ENCODE measurements around the gene NPHS1. TPM values are rescaled to one million over a fixed set of nuclear protein-coding genes. Genes with fewer than 3 reads are reported as not detected.
A peak's percentile ranks its signal among the peaks of the same experiment; 100 is the strongest.

NPHS1 gene
- total RNA-seq, 1 donor from 2014 or later = not detected

DNA sequence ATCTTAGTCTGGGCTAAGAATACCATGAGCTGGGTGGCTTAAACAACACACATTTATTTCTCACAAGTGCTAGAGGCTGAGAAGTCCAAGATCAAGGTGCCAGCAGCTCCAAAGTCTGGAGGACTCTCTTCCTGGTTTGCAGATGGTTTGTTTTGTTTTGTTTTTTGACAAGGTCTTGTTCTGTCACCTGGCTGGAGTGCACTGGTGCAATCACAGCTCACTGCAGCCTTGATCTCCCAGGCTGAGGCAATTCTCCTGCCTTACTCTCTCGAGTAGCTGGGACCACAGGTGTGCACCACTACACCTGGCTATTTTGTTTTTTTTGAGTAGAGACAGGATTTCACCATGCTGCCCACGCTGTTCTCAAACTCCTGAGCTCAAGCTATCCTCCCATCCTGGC is 31.6 kb upstream of the NPHS1 start:
- Histone ChIP-seq H3K36me3 (peaks cover 14% of the 10 kb centered on the region), H3K27ac (no peak overlapping the region), H3K4me3 (no peak overlapping the region), H3K4me1 (no peaks in the 10 kb centered on the region), H3K9me3 (no peaks in the 10 kb centered on the region), H3K27me3 (peaks cover 3% of the 10 kb centered on the region)
- no peak for ATAC-seq
- TF ChIP-seq, protein P1, sequence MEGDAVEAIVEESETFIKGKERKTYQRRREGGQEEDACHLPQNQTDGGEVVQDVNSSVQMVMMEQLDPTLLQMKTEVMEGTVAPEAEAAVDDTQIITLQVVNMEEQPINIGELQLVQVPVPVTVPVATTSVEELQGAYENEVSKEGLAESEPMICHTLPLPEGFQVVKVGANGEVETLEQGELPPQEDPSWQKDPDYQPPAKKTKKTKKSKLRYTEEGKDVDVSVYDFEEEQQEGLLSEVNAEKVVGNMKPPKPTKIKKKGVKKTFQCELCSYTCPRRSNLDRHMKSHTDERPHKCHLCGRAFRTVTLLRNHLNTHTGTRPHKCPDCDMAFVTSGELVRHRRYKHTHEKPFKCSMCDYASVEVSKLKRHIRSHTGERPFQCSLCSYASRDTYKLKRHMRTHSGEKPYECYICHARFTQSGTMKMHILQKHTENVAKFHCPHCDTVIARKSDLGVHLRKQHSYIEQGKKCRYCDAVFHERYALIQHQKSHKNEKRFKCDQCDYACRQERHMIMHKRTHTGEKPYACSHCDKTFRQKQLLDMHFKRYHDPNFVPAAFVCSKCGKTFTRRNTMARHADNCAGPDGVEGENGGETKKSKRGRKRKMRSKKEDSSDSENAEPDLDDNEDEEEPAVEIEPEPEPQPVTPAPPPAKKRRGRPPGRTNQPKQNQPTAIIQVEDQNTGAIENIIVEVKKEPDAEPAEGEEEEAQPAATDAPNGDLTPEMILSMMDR (IDR thresholded peaks at IDR 0.05) = no peak
- no peak for DNase-seq
- intact Hi-C loops (cut with DNase I) = loop anchor here (10.0 kb wide), 1 partner anchor 51 kb away; the partner anchor contains the start of gene LRFN3

DNA sequence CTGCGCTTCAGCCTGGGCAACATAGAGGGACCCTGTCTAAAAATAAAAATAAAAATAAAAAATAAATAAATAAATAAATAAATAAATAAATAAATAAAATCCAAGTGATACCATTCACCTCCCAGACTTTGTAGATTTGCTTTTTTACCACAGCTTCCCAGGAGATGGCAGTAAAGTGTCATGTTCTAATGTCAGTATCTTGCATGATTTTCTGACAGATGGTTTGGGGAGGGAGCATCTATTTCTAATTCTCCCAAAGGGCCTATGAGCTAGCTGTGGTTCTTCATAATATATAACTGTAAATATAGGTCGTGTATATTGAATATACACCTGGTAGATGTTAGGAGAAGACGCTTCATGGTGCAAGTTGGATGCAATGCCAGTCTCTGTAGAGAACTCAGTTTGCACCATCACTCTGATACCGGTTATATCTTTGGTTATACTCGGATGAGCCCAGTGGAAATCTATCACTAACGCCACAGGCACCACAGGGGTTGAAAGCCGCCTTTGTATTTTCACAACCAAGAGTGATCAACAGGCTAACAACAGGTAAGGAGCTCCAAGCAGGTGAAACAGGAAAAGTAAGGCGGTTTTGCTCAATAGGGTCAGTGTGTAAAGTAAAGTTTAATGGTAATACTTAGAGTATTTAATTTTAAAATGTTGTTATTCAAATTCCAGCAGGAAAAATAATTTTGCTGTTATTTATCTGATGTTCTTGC is 30.0 kb upstream of the NPHS1 start:
- DNase-seq (no peak), ATAC-seq (peak; percentile 71)
- Histone ChIP-seq H3K27ac (no peak overlapping the region), H3K36me3 (no peaks in the 10 kb centered on the region), H3K27me3 (peaks cover 18% of the 10 kb centered on the region), H3K9me3 (no peaks in the 10 kb centered on the region), H3K4me1 (no peaks in the 10 kb centered on the region), H3K4me3 (no peak overlapping the region)
- TF ChIP-seq, protein P1 (IDR thresholded peaks at IDR 0.05) = peak; percentile 66
- intact Hi-C loops (cut with DNase I) = loop anchor here (10.0 kb wide), 1 partner anchor 53 kb away; the partner anchor contains the start of gene LRFN3

DNA sequence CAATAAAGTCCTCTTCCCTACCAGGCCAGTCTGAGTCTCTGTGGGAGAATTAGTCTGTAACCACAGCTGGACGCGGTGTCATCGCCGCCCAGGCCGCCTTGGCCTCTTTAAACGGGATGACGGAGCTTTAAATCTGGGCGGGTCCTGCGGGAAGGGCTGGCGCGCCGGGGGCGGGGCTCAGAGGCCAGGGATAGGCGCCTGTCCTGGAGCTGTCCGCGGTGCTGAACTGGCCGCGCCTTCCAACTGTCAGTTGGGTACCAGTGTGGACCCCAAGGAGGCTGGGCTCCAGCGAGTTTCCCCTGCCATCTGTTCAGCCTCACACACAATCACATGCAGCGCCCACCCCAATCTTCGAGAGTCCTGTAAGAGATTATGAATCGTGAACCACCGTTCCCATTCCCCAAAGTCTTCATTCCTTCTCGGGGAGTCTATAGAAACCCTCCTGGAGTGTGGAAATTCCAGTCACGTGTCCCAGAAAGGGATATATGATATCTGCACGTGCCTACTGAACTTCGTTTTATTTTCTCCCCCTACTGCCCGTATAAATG is 27.5 kb upstream of the NPHS1 start:
- Histone ChIP-seq H3K27ac (no peak overlapping the region), H3K4me3 (no peak overlapping the region), H3K27me3 (peaks cover 18% of the 10 kb centered on the region), H3K4me1 (no peaks in the 10 kb centered on the region), H3K9me3 (no peaks in the 10 kb centered on the region), H3K36me3 (no peaks in the 10 kb centered on the region)
- TF ChIP-seq, protein P1 (IDR thresholded peaks at IDR 0.05) = no peak
- ATAC-seq (peak; percentile 96), DNase-seq (peak; percentile 95)
- intact Hi-C loops (cut with DNase I) = loop anchor here (10.0 kb wide), 1 partner anchor 55 kb away; the partner anchor contains the start of gene LRFN3

DNA sequence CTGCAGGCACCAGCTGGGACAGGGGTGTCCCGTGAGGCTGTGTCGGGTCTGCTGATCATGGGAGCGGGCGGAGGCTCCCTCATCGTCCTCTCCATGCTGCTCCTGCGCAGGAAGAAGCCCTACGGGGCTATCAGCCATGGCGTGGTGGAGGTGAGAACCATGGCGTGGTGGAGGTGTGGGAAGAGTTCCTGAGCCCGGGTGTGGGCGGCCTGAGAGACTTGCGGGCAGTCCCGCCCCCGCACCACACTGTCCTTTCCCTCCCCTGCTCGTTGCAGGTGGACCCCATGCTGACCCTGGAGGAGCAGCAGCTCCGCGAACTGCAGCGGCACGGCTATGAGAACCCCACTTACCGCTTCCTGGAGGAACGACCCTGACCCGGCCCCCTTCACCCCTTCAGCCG is 26.8 kb upstream of the NPHS1 start:
- TF ChIP-seq, protein P1 (IDR thresholded peaks at IDR 0.05) = no peak
- H3K27ac ChIP-seq = no peak overlapping the region
- DNase-seq = no peak

DNA sequence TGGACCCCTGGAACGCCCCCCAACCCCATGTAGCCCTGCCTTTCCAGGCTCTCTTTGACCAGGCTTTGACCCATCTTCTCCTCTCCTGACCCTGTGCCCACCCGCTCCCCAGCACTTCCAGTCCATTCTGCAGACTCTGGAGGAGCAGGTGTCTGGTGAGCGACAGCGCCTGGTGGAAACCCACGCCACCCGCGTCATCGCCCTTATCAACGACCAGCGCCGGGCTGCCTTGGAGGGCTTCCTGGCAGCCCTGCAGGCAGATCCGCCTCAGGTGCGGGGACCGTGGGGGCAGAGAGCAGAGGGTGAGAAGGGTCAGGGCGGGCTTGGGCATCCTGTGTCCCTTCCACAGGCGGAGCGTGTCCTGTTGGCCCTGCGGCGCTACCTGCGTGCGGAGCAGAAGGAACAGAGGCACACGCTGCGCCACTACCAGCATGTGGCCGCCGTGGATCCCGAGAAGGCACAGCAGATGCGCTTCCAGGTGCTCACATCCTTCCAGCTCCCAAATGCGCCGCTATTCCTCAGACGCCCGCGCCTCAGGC is 22.2 kb upstream of the NPHS1 start:
- Histone ChIP-seq H3K27ac (no peak overlapping the region), H3K9me3 (no peaks in the 10 kb centered on the region), H3K36me3 (no peaks in the 10 kb centered on the region), H3K4me3 (no peak overlapping the region), H3K27me3 (peaks cover 35% of the 10 kb centered on the region), H3K4me1 (peaks cover 6% of the 10 kb centered on the region)
- DNase-seq (no peak), ATAC-seq (no peak)
- TF ChIP-seq, protein P1 (IDR thresholded peaks at IDR 0.05) = no peak
- intact Hi-C loops (cut with DNase I) = no loop called here

More for the DNA sequence above, 26.8 kb upstream of the NPHS1 start:
- H3K27me3 ChIP-seq = peaks cover 18% of the 10 kb centered on the region
- intact Hi-C loops (cut with DNase I) = no loop called here
- no peaks in the 10 kb centered on the region for H3K9me3 ChIP-seq
- ATAC-seq = no peak
- no peak overlapping the region for H3K4me3 ChIP-seq
- no peaks in the 10 kb centered on the region for H3K4me1 ChIP-seq
- no peaks in the 10 kb centered on the region for H3K36me3 ChIP-seq
